ENCODE data around the gene FLYWCH2.

FLYWCH2 gene

DNA sequence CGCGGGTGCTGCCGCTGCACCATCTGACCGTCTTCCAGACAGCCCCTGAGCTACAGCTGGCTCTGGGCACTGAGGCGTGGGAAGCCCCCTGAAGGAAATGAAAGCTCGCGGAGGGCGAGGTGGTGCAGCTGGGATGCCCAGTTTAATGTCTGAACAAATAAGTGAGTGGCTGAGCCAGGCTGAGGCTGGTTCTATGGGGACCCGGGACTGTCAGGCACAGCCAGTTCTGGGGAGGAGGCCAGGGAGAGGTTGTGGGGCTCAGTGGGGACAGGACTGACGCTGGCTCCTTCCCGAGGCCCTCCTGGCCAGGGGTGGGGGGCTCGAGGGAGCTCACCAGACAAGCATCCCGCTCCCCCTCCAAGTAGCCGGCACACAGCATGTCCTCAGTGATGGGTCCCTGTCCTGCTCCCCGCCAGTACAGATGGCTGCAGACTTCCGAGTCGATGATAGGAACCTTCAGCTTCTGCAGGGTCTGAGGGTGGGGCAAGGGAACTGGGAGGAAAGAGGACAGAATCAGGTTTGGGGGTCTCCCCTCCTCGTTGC, 29.4 kb upstream of the FLYWCH2 start:
- no peak for DNase-seq (ENCODE audit: low read depth, low spot score)

DNA sequence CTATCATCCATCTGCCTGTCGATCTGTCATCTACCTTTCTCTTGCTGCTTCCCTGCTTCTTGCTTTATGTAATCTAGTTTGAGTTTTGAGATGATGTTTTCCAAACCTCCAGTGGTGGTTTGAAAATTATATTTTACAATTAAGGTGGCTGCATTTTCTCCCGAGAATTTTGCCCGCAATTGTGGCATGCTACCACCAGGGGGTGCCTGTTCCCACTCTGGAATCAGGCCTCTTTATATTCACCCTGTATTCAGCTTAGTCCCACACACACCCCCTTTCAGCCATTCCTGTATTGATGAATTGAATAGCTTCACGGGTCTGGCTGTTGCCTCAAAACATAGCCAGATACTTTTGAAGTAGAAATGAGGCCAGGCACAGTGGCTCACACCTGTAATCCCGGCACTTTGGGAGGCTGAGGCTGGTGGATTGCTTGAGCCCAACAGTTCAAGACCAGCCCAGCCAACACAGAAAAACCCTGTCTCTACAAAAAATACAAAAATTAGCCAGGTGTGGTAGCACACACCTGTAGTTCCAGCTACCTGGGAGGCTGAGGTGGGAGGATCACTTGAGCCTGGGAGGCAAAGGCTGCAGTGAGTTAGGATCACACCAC, 28.2 kb upstream of the FLYWCH2 start:
- no peak for DNase-seq (ENCODE audit: low read depth, low spot score)

DNA sequence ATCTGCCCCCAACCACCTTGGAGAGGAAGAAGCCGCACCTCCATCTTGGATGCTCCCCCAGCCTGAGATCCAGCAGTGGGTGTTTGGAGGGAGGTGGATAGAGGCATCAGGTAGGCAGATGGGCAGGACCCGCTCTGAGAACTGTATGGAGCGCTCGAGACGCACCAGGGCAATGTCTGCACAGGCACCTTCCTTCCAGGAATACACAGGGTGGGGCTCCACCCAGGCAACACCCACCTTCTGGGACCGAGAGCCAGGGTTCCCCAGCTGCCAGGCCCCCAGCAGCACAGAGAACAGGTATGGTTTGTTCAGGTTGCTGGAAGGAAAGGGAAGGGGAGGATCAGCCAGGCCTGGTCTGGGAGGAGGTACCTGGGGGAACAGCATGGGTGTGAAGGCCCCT, 27.5 kb upstream of the FLYWCH2 start:
- no peak for DNase-seq (ENCODE audit: low read depth, low spot score)

DNA sequence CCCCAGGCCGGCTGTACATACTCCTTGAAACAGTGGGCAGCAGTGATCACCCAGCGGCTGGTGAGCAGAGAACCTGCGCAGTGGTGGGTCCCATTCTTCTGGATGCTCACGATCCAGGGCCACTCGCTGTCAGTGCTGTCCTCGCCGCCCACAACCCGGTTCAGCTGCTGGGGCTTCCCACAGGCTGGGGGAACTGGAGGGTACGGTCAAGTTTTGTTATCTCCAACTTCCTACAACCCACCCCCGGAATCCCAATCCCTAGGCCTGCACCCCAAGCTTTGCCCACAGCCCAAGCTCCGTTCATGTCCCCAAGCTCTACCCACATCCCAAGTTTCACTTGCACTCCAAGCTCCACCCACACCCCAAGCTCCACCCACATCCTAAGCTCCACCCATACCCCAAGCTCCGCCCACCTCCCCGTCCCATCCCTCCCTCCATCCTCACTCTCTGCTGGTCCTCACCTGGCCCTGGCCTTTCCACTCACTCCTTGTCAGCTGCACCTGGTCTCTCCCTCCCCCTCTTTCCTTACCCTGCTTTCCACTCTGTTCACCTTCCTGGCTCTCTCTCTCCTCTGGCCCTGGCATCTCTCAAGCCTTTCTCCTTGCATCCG, 26.8 kb upstream of the FLYWCH2 start:
- DNase-seq (ENCODE audit: low read depth, low spot score), result no peak

DNA sequence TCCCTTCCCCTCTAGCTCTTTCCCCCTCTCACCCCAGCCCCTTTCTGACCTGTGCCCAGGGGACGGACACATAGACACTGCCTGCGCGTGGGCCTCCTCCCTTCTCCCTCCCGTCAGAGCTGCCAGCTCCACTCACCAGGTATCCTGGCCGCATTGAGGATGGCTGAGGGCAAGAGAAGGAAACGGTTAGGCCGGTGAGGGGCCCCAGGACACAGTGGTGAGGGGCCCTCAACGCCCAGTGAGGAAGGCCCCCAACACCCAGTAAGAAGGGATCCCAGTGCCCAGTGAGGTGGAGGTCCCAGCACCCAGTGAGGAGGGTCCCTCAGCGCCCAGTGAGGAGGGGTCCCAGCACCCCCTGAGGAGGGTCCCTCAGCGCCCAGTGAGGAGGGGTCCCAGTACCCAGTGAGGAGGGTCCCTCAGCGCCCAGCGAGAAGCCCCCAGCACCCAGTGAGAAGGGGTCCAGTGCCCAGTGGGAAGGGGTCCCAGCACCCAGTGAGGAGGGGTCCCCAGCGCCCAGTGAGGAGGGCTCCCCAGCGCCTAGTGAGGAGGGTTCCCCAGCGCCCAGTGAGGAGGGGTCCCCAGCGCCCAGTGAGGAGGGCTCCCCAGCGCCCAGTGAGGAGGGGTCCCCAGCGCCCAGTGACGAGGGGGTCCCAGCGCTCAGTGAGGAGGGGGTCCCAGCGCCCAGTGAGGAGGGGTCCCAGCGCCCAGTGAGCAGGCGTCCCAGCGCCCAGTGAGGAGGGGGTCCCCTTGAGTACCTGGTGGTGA, 26.1 kb upstream of the FLYWCH2 start:
- DNase-seq (ENCODE audit: low read depth, low spot score), result no peak

DNA sequence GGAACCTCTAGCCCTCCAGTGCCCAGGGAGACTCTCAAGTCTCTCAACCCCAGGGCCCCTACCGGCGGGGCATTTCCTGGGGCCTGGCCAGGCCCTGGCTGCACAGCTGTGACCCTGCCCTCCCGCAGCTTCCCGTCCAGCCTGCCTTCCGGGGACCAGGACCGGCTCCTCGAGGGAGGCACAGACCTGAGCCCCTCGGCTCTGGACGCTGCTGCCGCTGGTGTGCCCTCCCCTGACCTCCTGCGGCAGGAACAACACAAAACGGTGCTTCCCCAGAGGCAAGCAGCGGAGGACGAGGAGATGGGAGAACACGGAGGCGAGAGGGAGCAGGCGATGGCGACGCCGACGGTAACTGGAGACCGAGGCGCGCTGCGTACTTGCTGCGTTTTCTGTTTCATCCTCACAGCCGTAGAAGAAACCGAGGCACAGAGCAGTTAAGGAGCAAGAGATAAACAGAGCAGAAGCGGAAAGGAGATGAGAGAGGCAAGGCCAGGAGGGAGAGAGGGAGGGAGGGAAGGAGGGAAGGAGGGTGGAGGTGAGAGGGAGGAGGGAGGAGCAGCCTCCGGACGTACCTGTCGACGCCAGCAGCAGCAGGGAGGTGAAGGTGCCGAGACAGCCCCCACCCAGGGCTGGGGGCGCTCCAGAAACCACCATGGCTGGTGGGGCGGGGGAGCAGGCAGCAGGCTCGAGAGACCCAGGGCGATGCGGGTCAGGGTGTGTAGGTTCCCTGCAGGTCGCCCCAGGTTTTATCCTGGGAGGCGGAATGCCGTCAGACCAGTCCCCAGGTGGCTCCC, 25.4 kb upstream of the FLYWCH2 start, which contains the start of gene PRSS22:
TSS of gene PRSS22 (minus strand) at position 720 of the 794 bp plus-strand sequence. CDS start at position 654, 66 bp downstream.
- DNase-seq (ENCODE audit: low read depth, low spot score), result no peak

DNA sequence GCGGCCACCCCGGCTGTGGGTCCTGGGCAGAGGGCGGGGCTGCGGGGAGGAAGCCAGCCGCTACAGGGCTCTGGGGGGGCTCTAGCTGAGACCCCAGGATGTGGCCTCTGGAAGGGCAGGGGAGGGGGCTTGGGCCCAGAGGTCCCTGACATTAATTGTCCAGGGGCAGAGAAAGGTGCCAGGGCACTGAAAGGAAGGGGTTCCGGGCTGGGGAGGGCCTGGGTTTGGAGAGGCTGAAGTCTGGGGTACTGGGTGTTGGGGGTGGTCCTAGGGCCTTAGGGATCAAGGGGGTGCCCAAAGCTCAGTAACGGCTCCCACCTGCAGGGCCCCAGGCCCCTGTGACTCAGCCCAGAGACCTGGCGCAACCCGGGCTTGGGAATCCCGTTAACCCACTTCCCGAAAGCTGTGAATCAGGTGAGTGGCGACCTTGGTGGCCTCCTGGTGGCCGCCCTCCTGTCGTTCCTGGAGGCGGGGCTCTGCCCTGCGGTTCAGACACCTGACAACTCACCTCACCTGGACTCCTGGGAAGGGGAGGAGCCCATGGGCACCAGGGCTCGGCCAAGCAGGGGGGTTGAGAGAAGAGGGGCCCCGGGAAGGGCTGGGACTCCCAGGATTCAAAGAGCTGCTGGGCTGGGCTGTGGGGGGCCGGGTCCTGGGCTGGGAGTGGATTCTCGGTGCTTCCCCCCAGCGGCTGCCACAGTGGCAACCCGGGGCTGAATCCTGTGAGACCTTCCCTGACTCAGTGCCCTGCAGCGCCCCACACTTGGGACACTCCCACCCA, 24.6 kb upstream of the FLYWCH2 start:
- DNase-seq (ENCODE audit: low read depth, low spot score), result no peak

DNA sequence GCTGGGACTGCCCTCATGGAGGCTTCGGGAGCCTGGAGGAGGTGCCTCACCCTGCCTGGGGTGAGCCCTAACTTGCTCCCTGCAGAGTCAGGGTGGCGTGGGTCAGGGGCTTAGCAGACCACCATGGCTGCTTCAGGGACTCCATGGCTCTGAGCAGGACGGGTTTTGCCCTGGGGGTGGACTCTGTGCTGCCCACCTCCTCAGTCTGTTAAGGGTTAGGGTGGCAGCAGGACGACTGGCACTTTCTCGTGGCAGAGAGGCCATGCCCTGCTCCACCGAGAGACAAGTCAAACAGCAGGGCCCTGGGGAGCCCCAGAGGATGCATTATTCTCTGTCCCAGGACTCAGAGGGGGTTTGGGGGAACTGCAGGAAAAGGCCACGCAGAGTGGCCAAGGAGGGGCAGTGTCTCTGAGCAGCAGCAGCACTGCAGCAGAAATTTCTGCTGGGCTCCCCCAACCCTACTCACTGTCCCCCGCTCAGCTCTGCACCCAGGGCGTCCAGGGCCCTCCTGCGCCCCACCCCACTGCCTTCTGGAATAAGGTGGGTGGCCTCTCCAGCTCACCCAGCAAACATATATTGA, 23.2 kb upstream of the FLYWCH2 start:
- no peak for DNase-seq (ENCODE audit: low read depth, low spot score)

DNA sequence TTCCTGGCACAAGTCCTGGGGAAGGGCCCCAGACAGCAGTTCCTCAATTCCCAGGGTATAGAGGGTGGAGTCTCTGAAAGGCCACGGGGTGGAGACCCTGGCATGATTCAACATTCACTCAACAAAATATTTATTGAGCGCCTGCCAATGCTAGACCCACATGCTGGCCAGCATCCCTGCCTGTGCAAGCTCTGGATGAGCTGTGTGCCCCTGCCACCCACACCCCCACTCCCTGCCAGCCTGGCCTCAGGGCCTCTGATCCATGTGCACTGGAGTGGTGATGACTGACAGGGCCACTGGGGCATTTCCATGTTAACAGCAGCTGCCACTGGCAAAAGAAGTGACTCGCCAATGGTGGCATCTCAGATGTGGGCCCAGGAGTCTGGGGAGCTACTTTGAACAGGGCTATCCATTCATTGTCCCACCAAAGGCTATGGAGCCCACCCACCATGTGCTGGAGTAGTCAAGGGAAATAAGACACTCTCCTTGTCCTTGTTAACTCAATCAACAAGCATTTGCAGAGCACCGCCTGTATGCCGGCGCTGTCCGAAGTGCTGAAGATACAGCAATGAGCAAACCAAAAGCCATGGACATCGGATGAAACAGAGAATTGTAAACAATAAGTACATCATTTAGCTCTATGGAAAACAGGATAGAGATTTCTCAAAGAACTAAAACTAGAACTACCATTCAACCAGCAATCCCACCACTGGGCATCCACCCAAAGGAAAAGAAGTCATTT, 22.0 kb upstream of the FLYWCH2 start:
- no peak for DNase-seq (ENCODE audit: low read depth, low spot score)

DNA sequence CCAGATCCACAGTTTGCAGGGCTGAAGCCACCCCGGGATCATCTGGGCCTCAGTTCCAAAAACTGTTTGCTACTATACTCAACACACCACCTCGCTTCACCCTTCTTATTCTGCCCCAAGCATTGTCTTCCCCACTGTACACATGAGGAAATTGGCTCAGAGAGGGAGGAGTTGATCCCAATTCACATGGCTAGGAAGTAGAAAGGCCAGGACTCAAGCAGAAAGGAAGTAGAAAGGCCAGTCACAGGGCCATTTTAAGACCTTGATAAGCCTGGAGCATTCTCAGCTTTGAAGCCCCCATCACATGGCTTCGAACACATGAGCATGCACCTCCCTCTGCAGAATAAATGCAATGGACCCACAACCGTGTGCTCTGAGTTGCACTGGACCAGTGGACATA, 17.4 kb upstream of the FLYWCH2 start:
- DNase-seq (ENCODE audit: low read depth, low spot score), result no peak

DNA sequence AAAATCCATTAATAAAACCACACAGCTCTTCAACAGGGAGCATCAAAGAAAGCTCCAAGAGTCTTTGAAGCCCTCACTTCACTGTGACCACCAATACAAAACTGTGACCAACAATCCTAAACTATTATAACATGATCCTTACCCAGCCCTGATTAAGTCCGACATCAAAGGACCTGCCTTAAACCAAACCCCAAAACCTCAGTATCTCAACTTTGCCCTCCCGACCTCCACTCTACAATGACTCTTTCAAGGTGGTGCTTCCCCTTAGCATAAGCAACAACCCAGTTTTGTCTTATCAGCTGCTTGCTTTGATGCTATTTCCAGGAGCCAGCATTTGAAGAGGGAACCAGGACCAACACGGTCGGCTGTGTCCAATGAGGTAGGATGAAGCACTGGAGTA, 16.6 kb upstream of the FLYWCH2 start:
- no peak for DNase-seq (ENCODE audit: low read depth, low spot score)

DNA sequence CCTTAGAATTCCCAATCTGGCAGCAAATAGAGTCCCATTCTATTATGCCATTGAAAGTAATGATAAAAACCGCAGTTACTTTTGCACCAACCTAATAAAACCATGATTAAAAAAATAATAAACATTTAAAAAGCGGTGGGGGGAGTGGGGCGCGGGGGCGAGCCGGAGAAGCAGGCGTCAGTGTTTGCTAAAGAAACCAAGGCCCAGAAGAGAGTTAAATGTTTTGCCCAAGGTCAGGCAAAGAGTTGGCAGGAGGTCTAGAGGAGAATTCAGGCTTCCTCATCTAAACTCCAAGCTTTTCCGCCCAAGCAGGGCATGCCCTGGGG, 15.4 kb upstream of the FLYWCH2 start:
- DNase-seq (ENCODE audit: low read depth, low spot score), result no peak

DNA sequence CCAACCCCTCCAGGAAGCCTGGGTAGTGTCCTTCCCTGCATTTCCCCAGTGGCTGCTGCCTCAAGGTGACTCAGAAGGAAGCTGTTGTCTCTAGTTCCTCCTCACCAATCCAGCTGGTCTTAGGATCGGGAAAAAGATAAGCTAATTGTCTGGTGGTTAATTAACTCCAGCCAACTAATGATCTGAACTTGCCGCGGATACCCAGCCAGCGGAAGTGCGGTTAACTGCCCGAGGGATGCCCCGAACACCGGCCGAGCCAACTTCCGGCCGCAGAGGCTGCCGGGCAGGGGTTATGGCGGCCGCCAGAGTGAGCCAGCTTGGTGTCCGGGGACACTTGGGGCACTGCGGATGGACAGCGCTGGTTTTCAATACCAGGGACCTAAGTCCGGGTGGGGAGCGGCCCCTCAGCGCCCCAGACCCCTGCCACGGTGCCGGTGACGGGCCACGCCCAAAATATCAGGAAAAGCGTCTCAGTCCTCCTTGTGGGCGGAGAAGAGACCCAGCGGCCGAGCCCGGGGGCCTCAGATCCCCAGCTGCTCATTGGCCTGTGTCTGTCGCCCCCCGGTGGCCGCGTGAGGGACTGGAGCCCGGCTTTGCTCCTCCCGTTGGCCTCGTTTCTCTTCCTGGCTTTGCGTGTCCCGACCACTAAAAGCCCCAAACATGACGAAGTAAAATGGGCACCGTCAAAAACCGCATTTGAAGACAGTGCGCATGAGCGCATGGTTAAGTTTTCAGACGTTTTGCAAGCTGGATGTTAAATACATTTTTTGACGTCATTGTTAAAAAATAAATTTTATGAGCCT, 14.8 kb upstream of the FLYWCH2 start:
- no peak for DNase-seq (ENCODE audit: low read depth, low spot score)

DNA sequence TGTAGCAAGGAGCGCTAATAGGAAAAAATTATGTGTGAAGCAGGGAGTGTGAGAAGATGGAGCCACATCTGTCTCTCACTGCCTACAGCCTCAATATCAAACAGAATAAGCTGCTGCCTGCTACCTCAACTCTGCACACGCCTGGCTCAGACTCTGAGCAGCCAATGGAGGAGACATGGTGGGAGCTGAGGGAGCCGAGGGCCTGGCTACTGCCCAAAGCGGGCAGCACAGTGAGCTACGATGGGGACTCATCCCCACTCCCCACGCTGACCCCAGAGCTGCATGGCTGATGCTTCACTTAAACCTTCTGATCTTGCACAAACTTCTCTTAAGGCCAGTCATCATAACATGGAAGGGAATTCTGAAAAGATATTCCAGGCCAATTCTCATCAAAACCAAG, 11.1 kb upstream of the FLYWCH2 start:
- no peak for DNase-seq (ENCODE audit: low read depth, low spot score)

DNA sequence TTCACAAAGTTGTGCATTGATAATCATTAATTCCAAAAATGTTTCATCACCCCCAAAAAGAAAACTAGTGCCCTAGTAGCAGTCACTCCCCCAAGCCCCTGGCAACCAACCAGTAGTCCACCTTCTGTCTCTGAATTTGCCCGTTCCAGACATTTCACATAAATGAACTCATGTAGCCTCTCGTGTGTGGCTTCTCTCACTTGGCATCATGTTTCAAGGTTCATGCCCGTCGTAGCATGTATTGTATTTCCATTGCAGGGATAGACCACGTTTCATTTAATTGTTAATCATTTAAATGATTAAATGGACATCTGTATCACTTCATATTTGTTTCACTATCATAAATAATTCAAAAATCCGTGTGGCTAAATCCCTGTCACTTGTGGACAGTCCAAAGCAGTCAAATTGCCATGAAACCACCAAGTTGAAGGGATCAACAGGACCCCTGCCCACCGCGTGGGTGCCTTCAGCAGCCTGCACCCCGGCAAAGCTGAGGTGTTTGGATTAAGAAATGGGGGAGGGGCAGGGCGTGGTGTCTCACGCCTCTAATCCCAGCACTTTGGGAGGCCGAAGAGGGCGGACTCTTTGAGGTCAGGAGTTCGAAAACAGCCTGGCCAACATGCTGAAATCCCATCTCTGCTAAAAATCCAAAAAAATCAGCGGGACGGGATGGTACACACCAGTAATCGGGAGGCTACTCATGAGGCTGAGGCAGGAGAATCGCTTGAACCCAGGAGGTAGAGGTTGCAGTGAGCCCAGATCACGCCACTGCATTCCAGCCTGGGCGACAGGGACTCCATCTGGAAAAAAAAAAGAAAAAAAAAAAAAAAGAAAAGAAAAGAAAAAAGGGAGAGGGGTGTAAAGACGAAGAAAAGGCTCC, 8.7 kb upstream of the FLYWCH2 start:
- DNase-seq (ENCODE audit: low read depth, low spot score), result no peak

DNA sequence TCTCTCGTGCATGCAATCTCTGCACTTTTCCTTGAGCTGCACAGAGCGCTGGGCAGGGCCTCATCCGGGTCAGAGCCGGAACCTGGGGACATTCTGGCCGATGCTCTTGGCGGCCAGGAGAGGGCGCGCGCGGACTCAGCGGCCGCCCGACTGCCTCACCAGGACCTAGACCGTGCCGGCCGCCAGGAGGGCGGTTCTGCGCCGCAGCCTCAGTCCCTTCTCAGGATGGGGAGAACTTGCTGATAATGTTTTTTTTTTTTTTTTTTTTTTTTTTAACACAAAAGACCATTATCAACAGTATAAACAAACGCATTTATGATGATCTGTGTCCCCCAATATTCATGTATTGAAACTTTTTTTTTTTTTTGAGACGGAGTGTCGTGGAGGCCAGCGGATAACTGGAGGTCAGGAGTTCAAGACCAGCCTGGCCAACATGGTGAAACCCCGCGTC, 8.1 kb upstream of the FLYWCH2 start:
- no peak for DNase-seq (ENCODE audit: low read depth, low spot score)

DNA sequence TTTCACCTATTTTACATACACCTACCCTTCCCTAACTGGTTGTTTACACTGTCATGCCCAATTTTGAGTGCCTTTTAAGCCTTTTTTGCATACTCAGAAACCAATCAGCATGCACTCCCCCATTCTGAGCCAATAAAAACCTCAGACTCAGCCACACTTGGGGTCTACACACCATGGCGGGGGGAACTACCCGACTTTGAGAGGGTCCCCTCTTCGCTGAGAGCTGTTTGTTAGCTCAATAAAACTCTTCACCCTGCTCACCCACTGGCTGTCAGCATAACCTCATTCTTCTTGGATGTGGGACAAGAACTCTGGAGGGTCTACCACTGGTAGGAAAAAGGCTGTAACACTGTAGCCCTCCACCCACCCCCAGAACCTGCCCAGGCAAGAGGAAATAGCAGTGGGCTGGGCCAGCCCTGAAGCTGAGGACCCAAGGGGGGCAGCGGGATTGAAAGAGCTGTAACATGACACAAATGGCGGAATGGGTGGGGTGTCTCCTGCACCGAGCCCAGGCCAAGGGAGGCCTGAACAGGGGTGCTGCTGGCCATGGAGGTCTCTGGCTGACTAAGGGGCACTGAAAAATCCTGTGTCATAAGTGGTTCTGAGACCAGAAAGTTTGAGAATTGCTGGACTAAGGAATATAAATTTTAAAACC, 3.0 kb upstream of the FLYWCH2 start:
- DNase-seq (ENCODE audit: low read depth, low spot score), result no peak
